Ramos (cell line): ENCODE results near the gene HSPE1.

Source experiments
- in situ Hi-C: fragments of 300-500 bp; cut with MboI; formaldehyde crosslinking; loops from one replicate; pipeline ENCODE4 v1.14.3; 2022; ENCODE audit warnings: low sequenced_read_pairs; ENCODE audit not compliant: unreplicated experiment

Gene HSPE1

DNA sequence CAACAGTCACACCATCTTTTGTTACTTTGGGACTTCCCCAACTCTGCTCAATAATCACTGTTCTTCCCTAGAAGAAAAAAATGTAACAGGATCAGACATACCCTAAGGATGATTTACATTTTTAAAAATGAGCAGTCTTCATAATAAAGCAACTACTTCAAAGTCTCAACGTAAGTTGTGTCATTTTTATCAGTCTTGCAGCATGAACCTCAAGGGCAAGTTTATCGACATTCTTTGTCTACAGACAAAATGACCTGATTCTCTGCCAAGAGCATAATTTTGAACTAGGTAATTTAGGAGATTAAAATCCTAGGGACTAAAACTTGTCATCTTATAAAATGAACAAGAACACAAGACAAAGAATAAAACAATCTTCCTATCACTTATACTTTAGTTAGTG lies 2.9 kb upstream of the HSPE1 start:
- in situ Hi-C loops = no loop called here

DNA sequence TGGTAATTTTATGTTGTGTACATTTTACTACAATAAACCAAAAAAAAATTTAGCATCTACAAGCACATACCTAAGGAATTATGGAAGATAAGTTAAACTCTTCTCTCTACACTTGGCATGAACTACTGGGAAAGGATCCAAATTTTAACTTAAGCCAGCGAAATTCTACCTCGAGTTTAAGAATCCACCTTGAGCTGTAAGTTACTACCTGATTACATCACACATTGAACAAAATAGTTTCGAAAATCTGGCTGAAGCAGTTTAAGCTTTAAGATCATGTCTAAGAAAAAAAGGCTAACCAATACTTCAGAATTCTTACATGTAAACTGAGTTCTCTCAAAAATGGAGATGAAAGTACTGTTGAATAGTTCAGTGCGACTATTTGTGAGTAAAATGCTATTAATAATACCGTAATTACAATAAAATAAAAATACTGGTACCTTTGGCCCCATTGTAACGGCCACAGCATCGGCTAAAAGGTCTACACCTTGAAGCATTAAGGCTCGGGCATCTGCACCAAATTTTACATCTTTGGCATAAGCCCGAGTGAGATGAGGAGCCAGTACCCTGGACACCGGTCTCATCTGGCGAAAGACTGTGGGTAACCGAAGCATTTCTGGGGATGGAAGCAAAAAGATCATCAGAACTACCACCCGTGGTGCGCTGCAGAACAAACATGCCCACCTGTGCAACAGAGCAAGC lies 1.8 kb upstream of the HSPE1 start:
- in situ Hi-C loops = no loop called here

DNA sequence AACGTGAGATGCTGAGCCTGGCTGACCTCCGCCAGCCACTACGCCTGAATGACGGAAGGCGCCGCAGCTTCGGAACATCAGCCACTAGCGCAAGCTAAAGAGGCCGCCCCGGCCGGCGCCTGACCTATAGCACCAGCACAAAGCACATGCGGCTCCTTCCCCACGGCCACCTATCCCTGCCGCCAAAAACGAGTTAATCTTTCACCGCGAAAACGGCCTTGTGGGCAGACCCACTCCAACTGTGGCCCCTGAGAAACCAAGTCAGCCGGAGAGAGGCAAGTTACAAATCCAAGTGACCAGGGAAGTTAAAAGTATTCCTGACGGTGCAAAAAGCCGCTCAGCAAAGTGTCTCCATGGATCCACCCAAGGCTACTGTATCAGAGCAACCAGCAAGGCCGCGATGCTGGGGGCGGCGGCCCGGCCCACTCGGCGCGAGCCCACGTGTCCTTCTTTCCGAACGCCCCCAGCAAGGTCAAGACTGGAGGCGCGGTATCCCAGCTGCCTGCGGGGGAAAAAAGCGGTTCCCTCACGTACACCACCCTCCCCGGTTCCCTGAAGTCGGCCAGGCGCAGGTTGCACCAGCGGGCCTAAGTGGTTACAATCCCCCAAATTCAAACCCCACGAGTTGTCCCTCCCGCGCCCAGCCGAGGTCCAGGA lies 1.1 kb upstream of the HSPE1 start:
- in situ Hi-C loops = no loop called here

GRCh38 chr2:197500503-197501131 lies 438 bp downstream of the HSPE1 start:
- in situ Hi-C loops = loop anchor here (25.0 kb wide), 1 partner anchor 1313 kb away; no protein-coding TSS in a partner anchor

DNA sequence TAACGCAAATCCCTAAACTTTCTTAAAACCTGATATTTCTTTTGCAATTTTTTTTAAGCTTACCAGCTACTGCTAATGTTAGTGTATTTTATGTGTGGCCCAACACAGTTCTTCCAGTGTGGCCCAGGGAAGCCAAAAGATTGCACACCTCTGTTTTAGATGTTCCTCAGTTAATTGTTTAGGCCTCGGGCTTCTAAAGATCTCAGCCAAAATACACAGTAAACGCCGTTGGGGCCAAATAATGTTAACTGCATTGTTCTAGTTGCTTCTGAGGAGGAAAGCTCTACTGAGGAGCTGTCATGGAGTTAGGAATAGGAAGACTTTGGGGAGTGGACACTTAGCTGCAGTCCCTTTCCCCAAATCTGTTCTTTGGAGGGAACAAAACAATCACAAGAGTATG lies 2.0 kb downstream of the HSPE1 start:
- in situ Hi-C loops = loop anchor here (25.0 kb wide), 1 partner anchor 1315 kb away; no protein-coding TSS in a partner anchor

- in situ Hi-C loops = loop anchor here (25.0 kb wide), 1 partner anchor 1315 kb away; no protein-coding TSS in a partner anchor
Observed at GRCh38 chr2:197502685-197503084, 2.5 kb downstream of the HSPE1 start.

DNA sequence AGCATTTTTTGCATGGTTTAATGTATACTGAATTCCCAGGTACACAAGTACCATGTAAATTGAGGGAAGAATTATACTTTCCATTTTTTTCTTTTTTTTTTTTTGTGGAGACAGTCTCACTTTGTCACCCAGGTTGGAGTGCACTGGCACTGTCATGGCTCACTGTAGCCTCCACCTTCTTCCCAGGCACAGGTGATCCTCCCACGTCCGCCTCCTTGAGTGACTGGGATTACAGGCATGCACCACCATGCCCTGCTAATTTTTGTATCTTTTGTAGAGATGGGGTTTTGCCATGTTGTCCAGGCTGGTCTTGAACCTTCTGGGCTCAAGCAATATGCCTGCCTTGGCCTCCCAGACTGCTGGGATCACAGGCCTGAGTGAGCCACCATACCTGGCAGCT lies 3.8 kb downstream of the HSPE1 start:
- in situ Hi-C loops = loop anchor here (25.0 kb wide), 1 partner anchor 1317 kb away; no protein-coding TSS in a partner anchor

- in situ Hi-C loops = loop anchor here (25.0 kb wide), 1 partner anchor 1317 kb away; no protein-coding TSS in a partner anchor
Observed at GRCh38 chr2:197504512-197504911, 4.3 kb downstream of the HSPE1 start.

GRCh38 chr2:197506658-197507057 lies 6.5 kb downstream of the HSPE1 start:
- in situ Hi-C loops = loop anchor here (25.0 kb wide), 1 partner anchor 1319 kb away; no protein-coding TSS in a partner anchor

- in situ Hi-C loops = loop anchor here (25.0 kb wide), 1 partner anchor 1327 kb away; no protein-coding TSS in a partner anchor
Observed at GRCh38 chr2:197513915-197514314, 13.7 kb downstream of the HSPE1 start.

GRCh38 chr2:197514754-197515153 lies 14.6 kb downstream of the HSPE1 start:
- in situ Hi-C loops = loop anchor here (25.0 kb wide), 1 partner anchor 1327 kb away; no protein-coding TSS in a partner anchor

GRCh38 chr2:197515315-197515738 lies 15.1 kb downstream of the HSPE1 start:
- in situ Hi-C loops = loop anchor here (25.0 kb wide), 1 partner anchor 1328 kb away; no protein-coding TSS in a partner anchor

DNA sequence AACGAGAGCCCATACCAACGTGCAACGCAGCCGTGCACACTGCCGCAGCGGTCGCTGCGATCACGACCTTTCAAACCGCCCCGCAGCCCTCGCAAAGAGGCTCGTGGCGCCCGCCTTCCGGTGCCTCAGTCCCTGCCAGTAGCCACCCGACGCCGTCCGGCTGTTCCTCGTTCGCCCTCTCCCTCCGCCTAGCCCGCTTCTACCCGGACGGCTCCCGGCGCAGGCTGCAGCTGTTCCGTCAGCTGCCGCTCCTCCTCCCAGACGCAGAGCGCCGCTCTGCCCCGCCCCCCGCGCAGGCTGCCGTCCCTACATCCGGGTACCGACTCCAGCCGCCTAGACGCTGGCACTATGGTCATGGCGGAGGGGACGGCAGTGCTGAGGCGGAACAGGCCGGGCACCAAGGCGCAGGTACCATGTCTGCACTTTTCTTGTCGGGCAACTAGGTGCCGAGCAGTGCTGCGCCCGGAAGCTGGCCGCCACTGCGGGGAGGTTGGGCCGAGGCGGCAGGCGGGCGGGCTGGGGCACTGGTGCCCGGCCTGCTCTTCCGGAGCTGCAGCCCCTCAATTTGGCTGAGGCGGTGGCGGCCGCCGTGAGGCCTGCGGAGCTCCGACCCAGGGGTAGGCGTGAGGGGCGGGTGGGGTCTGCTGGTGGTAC lies 15.7 kb downstream of the HSPE1 start, which contains the start of gene MOB4:
TSS of gene MOB4 (plus strand) at position 328 of the 654 bp plus-strand sequence. CDS start at position 349, 21 bp downstream.
- in situ Hi-C loops = loop anchor here (25.0 kb wide), 1 partner anchor 1329 kb away; no protein-coding TSS in a partner anchor

- in situ Hi-C loops = loop anchor here (25.0 kb wide), 1 partner anchor 1329 kb away; no protein-coding TSS in a partner anchor
Observed at GRCh38 chr2:197516393-197516761, 16.2 kb downstream of the HSPE1 start.

- in situ Hi-C loops = loop anchor here (25.0 kb wide), 1 partner anchor 1330 kb away; no protein-coding TSS in a partner anchor
Observed at GRCh38 chr2:197517150-197517549, 17.0 kb downstream of the HSPE1 start.

DNA sequence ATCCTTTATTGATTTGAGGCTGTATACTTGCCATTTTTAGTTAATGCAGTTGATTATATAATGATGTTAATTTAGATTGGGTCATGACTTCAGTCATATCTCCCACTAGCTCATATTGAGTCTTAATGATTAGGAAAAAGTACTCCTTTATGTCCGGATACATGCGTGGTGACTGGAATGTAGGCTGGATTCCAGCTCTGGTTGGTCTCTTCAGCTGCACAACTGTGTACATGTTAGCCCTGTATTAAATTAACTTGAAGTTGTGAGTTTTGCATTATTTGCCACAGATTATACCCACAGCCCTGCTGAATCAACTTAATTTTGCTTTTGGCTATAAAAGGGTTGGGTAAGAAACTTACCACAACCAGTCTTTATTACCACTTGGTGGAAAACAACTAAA lies 38.2 kb downstream of the HSPE1 start:
- in situ Hi-C loops = no loop called here

DNA sequence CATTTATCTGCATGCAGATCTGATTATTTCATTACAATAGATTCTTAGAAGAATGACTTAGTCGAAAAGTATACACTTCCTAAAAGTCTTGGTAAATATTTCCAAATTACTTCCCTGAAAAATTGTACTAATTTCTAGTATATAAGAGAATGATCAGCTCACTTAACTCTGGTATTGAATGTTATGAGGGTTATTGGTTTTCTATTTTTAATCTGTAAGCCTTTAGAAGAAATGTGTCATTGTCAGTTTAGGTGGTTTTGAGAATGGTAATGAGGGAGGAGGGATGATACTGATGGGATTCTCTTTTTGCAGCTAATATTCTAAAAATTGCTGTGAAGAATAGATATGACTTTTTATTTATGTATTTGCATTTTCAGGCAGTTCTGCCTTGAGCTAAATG lies 39.6 kb downstream of the HSPE1 start:
- in situ Hi-C loops = no loop called here

- in situ Hi-C loops = no loop called here
Observed at GRCh38 chr2:197543206-197543605, 43.0 kb downstream of the HSPE1 start.

- in situ Hi-C loops = no loop called here
Observed at GRCh38 chr2:197547163-197547900, 47.2 kb downstream of the HSPE1 start.
